ENCODE data around the gene TBC1D10B. TPM values are rescaled to one million over a fixed set of nuclear protein-coding genes. Genes with fewer than 3 reads are reported as not detected.

Gene TBC1D10B
- total and polyA plus RNA-seq, 2 of the 8 experiments (the other 6 are each of a cell fraction or from before 2014, with no cell fraction given), result 15.4 to 28.6 TPM

- TF ChIP-seq, protein P1, sequence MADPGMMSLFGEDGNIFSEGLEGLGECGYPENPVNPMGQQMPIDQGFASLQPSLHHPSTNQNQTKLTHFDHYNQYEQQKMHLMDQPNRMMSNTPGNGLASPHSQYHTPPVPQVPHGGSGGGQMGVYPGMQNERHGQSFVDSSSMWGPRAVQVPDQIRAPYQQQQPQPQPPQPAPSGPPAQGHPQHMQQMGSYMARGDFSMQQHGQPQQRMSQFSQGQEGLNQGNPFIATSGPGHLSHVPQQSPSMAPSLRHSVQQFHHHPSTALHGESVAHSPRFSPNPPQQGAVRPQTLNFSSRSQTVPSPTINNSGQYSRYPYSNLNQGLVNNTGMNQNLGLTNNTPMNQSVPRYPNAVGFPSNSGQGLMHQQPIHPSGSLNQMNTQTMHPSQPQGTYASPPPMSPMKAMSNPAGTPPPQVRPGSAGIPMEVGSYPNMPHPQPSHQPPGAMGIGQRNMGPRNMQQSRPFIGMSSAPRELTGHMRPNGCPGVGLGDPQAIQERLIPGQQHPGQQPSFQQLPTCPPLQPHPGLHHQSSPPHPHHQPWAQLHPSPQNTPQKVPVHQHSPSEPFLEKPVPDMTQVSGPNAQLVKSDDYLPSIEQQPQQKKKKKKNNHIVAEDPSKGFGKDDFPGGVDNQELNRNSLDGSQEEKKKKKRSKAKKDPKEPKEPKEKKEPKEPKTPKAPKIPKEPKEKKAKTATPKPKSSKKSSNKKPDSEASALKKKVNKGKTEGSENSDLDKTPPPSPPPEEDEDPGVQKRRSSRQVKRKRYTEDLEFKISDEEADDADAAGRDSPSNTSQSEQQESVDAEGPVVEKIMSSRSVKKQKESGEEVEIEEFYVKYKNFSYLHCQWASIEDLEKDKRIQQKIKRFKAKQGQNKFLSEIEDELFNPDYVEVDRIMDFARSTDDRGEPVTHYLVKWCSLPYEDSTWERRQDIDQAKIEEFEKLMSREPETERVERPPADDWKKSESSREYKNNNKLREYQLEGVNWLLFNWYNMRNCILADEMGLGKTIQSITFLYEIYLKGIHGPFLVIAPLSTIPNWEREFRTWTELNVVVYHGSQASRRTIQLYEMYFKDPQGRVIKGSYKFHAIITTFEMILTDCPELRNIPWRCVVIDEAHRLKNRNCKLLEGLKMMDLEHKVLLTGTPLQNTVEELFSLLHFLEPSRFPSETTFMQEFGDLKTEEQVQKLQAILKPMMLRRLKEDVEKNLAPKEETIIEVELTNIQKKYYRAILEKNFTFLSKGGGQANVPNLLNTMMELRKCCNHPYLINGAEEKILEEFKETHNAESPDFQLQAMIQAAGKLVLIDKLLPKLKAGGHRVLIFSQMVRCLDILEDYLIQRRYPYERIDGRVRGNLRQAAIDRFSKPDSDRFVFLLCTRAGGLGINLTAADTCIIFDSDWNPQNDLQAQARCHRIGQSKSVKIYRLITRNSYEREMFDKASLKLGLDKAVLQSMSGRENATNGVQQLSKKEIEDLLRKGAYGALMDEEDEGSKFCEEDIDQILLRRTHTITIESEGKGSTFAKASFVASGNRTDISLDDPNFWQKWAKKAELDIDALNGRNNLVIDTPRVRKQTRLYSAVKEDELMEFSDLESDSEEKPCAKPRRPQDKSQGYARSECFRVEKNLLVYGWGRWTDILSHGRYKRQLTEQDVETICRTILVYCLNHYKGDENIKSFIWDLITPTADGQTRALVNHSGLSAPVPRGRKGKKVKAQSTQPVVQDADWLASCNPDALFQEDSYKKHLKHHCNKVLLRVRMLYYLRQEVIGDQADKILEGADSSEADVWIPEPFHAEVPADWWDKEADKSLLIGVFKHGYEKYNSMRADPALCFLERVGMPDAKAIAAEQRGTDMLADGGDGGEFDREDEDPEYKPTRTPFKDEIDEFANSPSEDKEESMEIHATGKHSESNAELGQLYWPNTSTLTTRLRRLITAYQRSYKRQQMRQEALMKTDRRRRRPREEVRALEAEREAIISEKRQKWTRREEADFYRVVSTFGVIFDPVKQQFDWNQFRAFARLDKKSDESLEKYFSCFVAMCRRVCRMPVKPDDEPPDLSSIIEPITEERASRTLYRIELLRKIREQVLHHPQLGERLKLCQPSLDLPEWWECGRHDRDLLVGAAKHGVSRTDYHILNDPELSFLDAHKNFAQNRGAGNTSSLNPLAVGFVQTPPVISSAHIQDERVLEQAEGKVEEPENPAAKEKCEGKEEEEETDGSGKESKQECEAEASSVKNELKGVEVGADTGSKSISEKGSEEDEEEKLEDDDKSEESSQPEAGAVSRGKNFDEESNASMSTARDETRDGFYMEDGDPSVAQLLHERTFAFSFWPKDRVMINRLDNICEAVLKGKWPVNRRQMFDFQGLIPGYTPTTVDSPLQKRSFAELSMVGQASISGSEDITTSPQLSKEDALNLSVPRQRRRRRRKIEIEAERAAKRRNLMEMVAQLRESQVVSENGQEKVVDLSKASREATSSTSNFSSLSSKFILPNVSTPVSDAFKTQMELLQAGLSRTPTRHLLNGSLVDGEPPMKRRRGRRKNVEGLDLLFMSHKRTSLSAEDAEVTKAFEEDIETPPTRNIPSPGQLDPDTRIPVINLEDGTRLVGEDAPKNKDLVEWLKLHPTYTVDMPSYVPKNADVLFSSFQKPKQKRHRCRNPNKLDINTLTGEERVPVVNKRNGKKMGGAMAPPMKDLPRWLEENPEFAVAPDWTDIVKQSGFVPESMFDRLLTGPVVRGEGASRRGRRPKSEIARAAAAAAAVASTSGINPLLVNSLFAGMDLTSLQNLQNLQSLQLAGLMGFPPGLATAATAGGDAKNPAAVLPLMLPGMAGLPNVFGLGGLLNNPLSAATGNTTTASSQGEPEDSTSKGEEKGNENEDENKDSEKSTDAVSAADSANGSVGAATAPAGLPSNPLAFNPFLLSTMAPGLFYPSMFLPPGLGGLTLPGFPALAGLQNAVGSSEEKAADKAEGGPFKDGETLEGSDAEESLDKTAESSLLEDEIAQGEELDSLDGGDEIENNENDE (IDR thresholded peaks at IDR 0.05; ENCODE audit: insufficient replicate concordance, low read length), result no peak
- TF ChIP-seq CHD1 (IDR thresholded peaks at IDR 0.05; ENCODE audit: low read depth, low read length), result no peak
- TF ChIP-seq CBX8 (IDR thresholded peaks at IDR 0.05; ENCODE audit: borderline replicate concordance, low read depth, low read length), result no peak
- TF ChIP-seq SRF (IDR thresholded peaks at IDR 0.05; ENCODE audit: low read depth, low read length), result no peak
- no peak for TF ChIP-seq NANOG (IDR thresholded peaks at IDR 0.05; ENCODE audit: insufficient read depth, low read depth, low read length, poor library complexity, severe bottlenecking)
- no peak for TF ChIP-seq RXRA (IDR thresholded peaks at IDR 0.05; ENCODE audit: insufficient read depth, low read depth, low read length)
- no peak for TF ChIP-seq EZH2 (IDR thresholded peaks at IDR 0.05; ENCODE audit: low read depth, low read length, severe bottlenecking)
- TF ChIP-seq TCF12 (IDR thresholded peaks at IDR 0.05; ENCODE audit: low read depth, low read length), result no peak
- no peak for TF ChIP-seq SUZ12 (IDR thresholded peaks at IDR 0.05; ENCODE audit: low read length)
Measured at GRCh38 chr16:30355144-30355953, 14.9 kb downstream of the TBC1D10B start, which contains the start of gene CD2BP2 (continued).
